D721Med (cell line): Measurements from ENCODE around the gene SAP30L.
A peak's percentile ranks its signal among the peaks of the same experiment; 100 is the strongest.

Experiments used
- DNase-seq: peaks from one replicate; pipeline ENCODE4 v3.0.0; 2011; ENCODE audit warnings: low spot score; ENCODE audit not compliant: insufficient read length
- FAIRE-seq: peaks from 2 replicates; lab custom pipeline; 2011; peaks lifted over from hg19 to GRCh38; lab: Jason Lieb, UNC
- TF ChIP-seq, protein P1 (sequence below): IDR thresholded peaks from 2 replicates; pipeline ENCODE4 v1.5.1; 2012; ENCODE audit warnings: mild to moderate bottlenecking, control low read depth; ENCODE audit not compliant: insufficient read depth; ENCODE audit errors: missing control alignments

The SAP30L gene

DNA sequence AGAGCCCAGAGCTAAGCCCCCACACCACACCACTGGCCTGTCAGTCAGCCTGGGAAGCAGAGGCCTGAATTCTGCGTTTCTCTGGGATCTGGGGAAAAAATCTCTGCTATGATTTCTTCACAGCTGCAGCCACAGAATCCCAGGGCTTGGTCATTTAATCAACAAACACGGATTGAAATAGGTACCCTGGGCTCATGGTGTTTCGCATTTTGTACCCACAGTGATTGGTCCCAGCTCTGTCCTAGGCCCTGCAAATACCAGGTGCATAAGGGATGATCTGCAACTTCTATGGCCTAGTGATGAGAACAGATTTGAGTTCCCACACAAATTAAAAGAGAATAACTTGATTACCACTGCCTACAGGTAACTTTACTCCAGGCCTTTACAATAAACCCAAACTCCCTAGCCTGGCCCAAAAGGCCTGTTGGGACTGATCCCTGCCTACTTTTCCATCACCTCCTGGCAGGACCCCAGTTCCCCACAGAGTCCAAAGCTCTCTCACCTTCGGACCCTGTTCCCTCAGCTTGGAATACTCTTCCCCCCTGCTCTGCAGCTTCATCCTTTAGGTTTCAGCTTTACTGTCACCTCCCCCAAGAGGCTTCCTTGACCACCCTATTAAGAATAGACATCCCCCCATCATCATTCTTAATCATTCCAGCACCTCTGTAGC lies 14.7 kb upstream of the SAP30L start:
- TF ChIP-seq, protein P1, sequence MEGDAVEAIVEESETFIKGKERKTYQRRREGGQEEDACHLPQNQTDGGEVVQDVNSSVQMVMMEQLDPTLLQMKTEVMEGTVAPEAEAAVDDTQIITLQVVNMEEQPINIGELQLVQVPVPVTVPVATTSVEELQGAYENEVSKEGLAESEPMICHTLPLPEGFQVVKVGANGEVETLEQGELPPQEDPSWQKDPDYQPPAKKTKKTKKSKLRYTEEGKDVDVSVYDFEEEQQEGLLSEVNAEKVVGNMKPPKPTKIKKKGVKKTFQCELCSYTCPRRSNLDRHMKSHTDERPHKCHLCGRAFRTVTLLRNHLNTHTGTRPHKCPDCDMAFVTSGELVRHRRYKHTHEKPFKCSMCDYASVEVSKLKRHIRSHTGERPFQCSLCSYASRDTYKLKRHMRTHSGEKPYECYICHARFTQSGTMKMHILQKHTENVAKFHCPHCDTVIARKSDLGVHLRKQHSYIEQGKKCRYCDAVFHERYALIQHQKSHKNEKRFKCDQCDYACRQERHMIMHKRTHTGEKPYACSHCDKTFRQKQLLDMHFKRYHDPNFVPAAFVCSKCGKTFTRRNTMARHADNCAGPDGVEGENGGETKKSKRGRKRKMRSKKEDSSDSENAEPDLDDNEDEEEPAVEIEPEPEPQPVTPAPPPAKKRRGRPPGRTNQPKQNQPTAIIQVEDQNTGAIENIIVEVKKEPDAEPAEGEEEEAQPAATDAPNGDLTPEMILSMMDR, result no peak
- DNase-seq (no peak), FAIRE-seq (no peak)

DNA sequence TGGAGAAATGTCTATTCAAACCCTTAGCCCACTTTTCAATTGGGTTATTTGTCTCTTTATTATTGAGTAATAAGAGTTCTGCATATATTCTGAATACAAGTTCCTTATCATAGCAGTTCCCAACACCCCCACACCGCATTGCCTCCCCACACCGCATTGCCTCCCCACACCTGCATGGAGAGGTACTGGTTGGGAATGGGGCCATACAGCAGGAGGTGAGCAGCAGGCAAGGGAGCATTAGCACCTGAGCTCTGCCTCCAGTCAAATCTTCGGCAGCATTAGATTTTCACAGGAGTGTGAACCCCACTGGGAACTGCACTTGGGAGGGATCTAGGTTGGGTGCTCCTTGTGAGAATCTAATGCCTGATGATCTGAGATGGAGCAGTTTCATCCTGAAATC lies 10.6 kb upstream of the SAP30L start:
- no peak for FAIRE-seq

DNA sequence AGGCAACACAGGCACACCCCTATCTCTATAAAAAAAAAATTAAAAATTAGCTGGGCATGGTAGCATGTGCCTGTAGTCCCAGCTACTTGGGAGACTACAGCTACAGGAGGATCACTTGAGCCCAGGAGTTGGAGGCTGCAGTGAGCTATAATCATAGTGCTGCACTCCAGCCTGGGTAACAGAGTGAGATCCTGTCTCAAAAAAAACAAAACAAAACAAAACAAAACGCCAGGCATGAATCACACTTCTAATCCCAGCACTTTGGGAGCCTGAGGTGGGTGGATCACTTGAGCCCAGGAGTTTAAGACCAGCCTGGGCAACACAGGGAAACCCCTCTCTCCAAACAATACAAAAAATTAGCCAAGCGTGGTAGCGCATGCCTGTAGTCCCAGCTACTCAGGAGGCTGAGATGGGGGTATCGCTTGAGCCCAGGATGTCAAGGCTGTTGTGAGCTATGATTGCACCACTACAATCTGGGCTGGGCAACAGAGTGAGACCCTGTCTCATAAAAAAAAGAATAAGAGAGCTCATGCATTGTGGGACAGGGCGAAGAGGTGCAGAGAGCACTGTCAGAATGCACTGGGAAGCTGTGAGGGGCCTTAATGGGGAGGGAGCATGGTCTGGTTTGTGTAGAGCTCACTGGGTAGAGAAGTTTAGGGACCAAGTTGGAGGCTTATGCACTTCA lies 8.4 kb upstream of the SAP30L start:
- TF ChIP-seq, protein P1, result no peak
- DNase-seq (no peak), FAIRE-seq (no peak)

More for the DNA sequence above, 10.6 kb upstream of the SAP30L start:
- TF ChIP-seq, protein P1, result no peak
- DNase-seq, result no peak

DNA sequence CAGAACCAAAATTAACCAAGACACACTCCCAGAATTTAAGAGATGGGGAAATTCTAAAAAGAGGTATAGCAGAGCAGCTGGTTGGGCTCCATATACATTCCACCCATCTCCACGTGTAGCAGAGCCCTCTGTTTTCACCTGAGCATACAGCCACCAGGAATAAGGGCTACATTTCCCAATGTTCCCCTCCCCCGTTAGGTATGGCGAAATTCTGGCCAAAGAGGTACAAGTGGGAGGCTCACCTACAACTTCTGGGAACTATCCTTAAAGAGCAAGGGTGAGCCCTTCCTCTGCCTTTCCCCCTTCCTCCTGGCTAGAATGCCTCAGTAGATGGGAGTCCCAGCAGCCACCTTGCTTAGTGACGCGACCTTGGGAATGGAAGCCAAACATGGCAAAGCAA lies 5.3 kb upstream of the SAP30L start:
- no peak for FAIRE-seq
- TF ChIP-seq, protein P1, result no peak
- DNase-seq, result no peak

DNA sequence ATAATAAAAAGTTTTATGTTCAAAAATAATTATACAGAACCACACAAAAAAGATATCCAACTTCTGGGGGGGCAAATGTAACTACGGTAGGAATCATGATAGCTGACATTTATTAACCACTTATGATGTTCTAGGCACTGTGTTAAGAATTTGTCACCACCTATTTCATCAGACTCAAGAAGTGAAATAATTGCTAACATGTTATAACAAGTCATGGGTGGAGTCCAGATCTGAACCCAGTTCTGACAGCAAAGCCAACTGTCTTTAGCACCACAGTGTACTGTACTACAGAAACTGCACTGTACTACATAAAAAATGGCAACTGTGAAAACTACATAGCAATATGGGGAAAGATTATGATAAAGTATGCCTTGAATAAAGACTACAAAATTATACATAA lies 3.0 kb upstream of the SAP30L start:
- TF ChIP-seq, protein P1, result no peak
- FAIRE-seq (no peak), DNase-seq (no peak)

DNA sequence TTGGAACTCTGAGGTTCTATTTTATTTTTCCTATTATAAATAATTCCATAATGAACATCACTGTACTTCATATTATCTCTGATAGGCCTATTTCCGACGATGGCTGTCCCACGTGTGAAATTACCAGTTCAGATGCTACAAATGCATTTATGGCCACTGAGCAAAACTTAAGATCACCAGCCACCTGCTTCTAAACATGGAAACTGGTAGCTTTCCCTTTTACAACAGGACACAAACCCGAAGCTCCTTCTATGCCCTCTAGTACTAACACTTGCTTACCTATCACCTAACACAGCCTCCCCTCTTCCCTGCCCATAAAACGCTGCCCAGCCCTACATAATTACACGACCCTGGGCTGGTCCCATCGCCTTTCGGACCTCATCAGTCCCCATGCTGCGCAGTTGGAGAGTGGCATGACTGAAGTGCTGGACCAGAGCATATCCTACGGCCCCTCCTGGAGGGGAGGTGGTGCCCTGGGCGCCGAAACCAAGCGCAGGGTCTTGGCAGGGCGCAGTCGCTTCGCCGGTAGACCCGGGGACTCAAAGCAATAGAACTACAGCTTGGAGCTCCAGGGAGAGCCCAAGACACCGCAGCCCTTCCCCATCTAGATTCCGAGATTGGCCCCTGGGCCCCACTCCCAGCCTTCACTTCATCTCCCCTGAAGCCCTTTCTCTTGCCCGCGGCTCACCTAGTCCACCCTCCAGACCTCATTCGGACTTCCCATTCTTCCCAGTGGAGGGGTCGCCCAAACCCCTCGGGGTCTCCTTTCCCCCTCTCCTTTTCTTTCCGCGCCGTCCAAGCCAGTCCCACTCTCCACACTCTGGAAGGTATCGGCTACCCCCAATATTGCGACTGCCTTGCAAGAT lies 1.0 kb upstream of the SAP30L start:
- FAIRE-seq (no peak), DNase-seq (peak; percentile 22)
- TF ChIP-seq, protein P1, result no peak
